HG03565 (cell line): ENCODE results near the gene MGP.

ENCODE experiments used
- ATAC-seq: cut with Tn5 transposase; IDR thresholded peaks from one replicate; pipeline ENCODE4 v1.9.1; 2021; ENCODE audit warnings: mild to moderate bottlenecking, moderate library complexity; ENCODE audit not compliant: unreplicated experiment

The MGP gene

DNA sequence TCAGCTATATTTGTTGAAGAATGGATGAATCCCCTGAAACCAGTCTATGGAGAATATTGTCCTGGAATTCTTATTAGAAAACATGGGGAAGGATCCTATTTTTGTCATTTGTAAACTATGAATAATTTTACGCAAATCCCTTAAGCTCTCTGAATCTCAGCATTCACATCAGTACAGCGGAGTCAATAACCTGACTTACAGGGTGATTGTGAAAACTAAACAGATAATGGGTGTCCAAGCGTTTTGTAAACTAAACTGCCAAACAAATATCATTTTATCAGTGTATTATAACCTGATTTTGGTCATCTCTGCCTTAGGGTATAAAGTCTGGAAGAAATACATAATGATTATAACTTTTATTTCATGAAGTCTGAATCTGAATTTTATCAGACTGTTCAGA is 52.3 kb downstream of the MGP start:
- no peak for ATAC-seq
